Activated CD8-positive, alpha-beta memory T cell treated with anti-CD3 and anti-CD28 coated beads for 1 hour (primary cell): Measurements from ENCODE around the gene SORD.
"Not testable (repeated sequence)": the region's sequence is repeated elsewhere in the genome, so short reads cannot be mapped to it uniquely, and the experiment has no call there.

Source experiments
- DNase-seq, 2 donors: peaks; one replicate each; pipeline ENCODE4 v3.0.0-alpha.2; 2020; ENCODE audit warnings: low read depth in 1 of 2; ENCODE audit errors: extremely low read depth in 1 of 2

Gene SORD

GRCh38 chr15:45023659-45024225 is 747 bp downstream of the SORD start:
- DNase-seq, result no peak

- not testable (repeated sequence) for DNase-seq
Observed at GRCh38 chr15:45024649-45025048, 1.7 kb downstream of the SORD start.

- DNase-seq, result not testable (repeated sequence)
Observed at GRCh38 chr15:45025627-45026026, 2.6 kb downstream of the SORD start.

DNA sequence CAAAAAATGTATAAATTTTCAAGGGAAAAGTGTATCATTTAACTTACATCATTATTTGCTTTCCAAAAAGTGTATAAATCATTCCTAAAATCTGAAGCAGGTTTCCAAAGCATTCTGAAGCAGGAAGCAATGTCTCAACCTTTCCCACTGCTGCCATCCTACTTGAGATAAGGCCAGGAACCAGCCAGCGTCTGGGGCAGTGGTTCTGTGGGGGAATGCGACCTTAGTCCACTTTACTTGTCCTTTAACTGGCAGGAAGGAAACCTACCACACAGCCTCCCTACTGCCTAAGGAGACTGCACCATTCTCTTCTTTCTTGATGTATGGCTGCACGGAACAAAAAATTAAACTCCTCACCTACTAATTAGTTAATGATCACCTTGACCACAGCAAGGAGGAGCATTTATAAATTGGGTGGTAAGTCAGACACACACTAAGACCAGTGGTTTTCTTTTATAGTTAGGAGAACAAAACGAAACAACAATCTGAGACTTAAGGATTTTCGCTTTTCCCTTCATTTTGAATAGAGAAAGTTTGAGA is 3.7 kb downstream of the SORD start:
- no peak for DNase-seq

DNA sequence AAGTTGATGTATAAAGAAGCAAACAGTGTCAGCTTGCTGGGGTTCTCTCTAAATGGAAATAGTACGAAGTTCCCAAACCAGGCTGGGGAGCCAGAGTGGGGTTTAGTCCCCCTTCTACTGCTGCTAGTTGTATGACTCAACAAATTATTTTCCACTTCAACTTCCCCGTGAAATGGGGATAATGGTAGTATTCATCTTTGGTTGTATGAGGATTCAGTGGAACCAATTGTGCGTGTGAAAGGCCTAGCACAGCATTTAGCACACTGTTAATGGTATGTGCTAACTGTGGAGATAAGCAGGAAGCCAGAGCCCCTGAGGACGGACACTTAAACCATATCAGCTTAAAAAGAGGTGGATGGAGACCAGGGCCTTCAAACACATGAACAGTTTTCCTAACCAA is 4.2 kb downstream of the SORD start:
- DNase-seq, result no peak

DNA sequence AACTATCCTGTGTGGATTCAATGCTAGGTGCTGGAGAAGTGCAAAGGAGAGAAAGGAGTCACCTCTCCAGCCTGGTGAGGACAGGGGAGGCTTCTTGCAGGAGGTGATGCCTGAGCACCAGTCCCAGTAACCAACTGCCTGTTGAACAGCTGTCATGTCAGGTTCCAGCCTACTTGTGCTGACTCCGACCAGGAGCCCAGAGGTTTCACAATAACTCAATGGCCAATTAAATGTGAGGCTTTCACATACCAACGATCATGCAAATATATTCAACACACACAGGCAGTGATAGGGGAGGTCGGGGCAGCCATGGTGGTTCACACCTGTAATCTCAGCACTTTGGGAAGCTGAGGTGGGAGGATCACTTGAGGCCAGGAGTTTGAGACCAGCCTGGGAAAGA is 7.7 kb downstream of the SORD start:
- no peak for DNase-seq

DNA sequence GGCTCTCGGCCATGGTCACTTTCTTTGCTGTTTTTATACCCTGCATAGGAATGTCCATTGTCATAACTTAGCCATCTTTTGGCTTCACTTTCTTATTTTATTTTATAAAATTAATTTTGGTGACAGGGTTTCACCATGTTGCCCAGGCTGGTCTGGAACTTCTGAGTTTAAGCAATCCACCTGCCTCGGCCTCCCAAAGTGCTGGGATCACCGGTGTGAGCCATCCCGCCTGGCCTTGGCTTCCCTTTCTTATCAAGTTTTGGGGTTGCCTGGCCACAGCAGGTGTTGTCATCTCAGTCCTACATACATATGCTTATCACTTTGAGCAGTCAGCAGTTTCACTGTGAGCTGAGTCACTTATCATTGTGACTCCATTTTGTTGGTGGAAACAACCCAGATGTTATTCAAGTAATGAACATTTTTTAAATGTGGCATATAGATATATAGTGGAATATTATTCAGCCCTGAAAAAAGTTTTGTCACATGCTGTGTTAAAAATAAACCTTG is 8.6 kb downstream of the SORD start:
- DNase-seq, result not testable (repeated sequence)

DNA sequence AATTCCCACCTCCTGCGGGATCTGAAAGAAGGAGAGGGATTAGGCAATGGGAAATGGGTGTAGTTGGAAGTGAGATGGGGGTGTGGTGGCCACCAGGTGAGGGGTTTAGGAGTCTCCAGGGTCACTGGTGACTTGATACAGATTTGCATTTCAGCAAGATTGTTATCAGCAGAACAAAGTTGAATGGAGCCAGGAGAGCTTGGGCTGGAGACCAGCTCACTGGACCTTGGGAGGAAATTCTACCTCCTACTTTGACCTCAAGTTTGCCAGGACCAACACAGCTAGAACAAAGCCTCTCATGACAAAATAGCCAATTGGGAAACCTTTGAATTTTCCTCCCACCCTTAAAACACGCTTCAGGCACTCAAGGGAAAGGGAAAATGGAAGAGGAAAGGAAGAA is 9.5 kb downstream of the SORD start:
- DNase-seq, result not testable (repeated sequence)

- not testable (repeated sequence) for DNase-seq
Observed at GRCh38 chr15:45034087-45034486, 11.1 kb downstream of the SORD start.

DNA sequence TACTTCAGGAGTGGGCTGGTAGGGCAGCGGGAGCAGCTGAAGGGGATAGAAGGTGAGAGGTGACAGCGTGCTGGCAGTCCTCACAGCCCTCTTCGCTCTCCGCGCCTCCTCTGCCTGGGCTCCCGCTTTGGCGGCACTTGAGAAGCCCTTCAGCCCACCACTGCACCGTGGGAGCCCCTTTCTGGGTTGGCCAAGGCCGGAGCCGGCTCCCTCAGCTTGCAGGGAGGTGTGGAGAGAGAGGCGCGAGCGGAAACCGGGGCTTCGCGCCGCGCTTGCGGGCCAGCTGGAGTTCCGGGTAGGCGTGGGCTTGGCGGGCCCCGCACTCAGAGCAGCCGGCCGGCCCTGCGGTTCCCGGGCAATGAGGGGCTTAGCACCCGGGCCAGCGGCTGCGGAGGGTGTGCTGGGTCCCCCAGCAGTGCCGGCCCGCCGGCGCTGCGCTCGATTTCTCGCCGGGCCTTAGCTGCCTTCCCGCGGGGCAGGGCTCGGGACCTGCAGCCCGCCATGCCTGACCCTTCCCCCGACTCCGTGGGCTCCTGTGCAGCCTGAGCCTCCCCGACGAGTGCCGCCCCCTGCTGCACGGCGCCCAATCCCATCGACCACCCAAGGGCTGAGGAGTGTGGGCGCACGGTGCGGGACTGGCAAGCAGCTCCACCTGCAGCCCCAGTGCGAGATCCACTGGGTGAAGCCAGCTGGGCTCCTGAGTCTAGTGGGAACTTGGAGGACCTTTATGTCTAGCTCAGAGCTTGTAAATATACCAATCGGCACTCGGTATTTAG is 11.8 kb downstream of the SORD start:
- not testable (repeated sequence) for DNase-seq

DNA sequence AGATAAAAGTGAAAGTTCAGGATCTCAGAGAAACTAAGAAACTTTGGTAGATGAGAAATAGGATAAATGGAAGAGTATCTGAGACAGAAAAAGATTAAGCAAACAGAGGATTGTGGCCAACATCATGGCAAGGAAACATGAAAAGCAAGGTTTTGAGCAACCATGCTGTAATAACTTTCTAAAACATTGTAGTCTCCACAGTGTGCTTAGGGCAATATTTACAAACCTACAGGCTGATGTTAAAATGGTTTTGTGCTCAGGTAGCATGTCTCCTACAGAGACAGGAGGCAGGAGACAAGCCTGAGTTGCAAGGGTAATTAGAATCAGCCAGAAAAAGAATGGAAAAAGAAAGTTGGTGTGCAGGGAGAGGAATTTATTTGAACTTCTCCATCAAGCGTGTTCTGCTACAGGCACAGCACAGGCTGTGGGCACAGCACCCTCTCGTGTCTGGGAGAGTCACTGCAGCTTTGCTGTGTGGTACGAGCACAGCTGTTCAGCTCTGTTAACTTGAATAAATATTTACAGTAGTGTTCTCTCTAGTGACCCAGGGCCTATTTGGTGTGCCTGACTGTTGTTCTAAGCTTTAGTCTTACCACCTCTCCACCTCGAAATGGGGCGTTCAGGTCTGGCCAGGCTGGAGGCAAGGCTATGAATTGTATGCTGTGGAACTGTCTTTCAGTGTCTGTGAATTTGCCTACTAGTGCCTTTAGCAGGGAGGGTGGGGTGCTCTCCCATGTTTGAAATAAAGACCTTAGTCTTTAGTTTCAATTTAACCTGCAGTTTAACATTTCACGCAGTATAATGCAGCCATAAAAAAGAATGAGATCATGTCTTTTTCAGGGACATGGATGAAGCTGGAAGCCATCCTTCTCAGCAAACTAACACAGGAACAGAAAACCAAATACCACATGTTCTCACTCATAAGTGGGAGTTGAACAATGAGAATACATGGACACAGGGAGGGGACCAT is 14.1 kb downstream of the SORD start:
- DNase-seq, result peak; percentile 22 to 55

- DNase-seq, result no peak
Observed at GRCh38 chr15:45037936-45038335, 14.9 kb downstream of the SORD start.

- DNase-seq, result not testable (repeated sequence)
Observed at GRCh38 chr15:45040396-45040795, 17.4 kb downstream of the SORD start.

- DNase-seq, result not testable (repeated sequence)
Observed at GRCh38 chr15:45041538-45041937, 18.5 kb downstream of the SORD start.

DNA sequence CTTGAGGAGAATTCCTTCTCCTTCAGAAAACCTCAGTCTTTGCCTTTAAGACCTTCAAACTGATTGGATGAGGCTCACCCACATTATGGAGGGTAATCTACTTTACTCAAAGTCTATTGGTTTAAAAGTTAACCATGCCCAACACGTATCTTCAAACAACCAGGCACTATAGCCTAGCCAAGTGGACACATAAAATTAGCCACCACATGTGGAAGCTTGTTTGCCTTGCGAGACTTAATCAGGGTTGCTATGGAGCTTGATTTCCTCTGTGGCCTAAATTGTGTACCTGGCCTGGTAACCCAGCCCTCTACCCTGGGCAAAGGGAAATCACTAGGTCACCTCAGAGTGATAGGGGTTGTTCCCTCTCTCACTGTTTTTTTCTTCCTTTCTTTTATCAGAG is 19.9 kb downstream of the SORD start:
- DNase-seq, result not testable (repeated sequence)

GRCh38 chr15:45044270-45044669 is 21.3 kb downstream of the SORD start:
- DNase-seq, result not testable (repeated sequence)

DNA sequence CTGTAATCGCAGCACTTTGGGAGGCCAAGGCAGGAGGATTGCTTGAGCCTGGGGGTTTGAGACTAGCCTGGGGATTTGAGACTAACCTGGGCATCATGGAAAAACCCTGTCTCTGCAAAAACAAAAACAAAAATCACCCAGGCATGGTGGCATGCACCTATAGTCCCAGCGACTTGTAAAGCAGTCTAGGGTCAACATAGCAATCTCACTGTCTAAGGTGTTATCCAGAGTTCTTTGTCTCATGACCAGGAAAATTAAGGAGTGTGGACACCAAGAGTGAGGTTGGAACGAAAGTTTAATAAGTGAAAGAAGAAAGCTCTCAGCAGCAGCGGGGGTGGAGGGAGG is 25.4 kb downstream of the SORD start:
- not testable (repeated sequence) for DNase-seq

GRCh38 chr15:45048794-45049631 is 26.0 kb downstream of the SORD start:
- no peak for DNase-seq

DNA sequence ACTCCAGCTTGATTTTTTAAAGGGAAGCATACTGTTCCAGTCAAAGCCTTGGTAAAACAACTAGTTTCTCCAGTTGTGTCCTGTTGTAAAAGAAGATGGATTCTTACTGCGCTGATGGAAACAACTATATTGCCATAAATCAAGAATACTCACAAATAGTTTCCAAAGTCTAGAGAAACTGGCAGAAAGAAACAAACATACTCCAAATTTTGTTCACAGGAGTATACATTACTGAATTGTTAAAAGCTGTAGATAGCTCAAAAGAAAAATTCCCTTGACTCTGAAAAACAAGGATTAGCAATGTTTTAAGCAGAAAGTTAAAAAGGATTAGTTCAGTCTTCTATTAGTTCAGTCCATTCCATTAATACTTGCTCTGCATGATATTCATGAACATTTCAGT is 27.6 kb downstream of the SORD start:
- DNase-seq, result no peak

- DNase-seq, result not testable (repeated sequence)
Observed at GRCh38 chr15:45052676-45053075, 29.7 kb downstream of the SORD start.
